Brain microvascular endothelial cell (primary cell): ENCODE results near the gene LPCAT1.
"Not testable (repeated sequence)": the region's sequence is repeated elsewhere in the genome, so short reads cannot be mapped to it uniquely, and the experiment has no call there.

ENCODE experiments used
- DNase-seq: peaks from one replicate; pipeline ENCODE4 v3.0.0-alpha.2; 2020
- H3K27ac ChIP-seq: fragments of 250-450 bp; sonication (Bioruptor Pico); 2 replicates; pipeline ENCODE4 v1.5.1; 2020; ENCODE audit warnings: mild to moderate bottlenecking, moderate library complexity
- H3K27me3 ChIP-seq: fragments of 250-450 bp; sonication (Bioruptor Pico); replicated peaks from 2 replicates; pipeline ENCODE4 v1.5.1; 2020; ENCODE audit warnings: mild to moderate bottlenecking
- H3K36me3 ChIP-seq: fragments of 250-450 bp; sonication (Bioruptor Pico); replicated peaks from 2 replicates; pipeline ENCODE4 v1.5.1; 2020; ENCODE audit warnings: mild to moderate bottlenecking
- H3K4me3 ChIP-seq: 2 replicates; pipeline ENCODE4 v1.5.1; 2011; ENCODE audit warnings: low read depth, mild to moderate bottlenecking, control low read depth, low read length, moderate library complexity
- CTCF ChIP-seq: IDR thresholded peaks from 2 replicates; pipeline ENCODE4 v1.5.1; 2011; ENCODE audit warnings: low read depth, mild to moderate bottlenecking, moderate library complexity, low read length, control low read depth, inconsistent platforms; ENCODE audit errors: missing control alignments
- in situ Hi-C: cut with HindIII; loops from 2 replicates; pipeline ENCODE4 v1.10.0; 2017; ENCODE audit warnings: low sequenced_read_pairs, low pct_ligation_motif_present

The LPCAT1 gene

GRCh38 chr5:1507014-1507375, 16.8 kb downstream of the LPCAT1 start:
- Histone ChIP-seq H3K27me3 (no peaks in the 10 kb centered on the region), H3K27ac (no peak overlapping the region)
- no peak for TF ChIP-seq CTCF

GRCh38 chr5:1506242-1507013, 17.3 kb downstream of the LPCAT1 start:
- H3K4me3 ChIP-seq, result no peak overlapping the region
- no peak for DNase-seq
- TF ChIP-seq CTCF, result no peak
- in situ Hi-C loops, result no loop called here
- H3K27ac ChIP-seq, result no peak overlapping the region
- no peaks in the 10 kb centered on the region for H3K27me3 ChIP-seq
- peaks cover 7% of the 10 kb centered on the region for H3K36me3 ChIP-seq

More at GRCh38 chr5:1507014-1507375, 16.8 kb downstream of the LPCAT1 start:
- Histone ChIP-seq H3K4me3 (no peak overlapping the region), H3K36me3 (peaks cover 6% of the 10 kb centered on the region)
- in situ Hi-C loops, result no loop called here
- DNase-seq, result no peak

- Histone ChIP-seq H3K27me3 (no peaks in the 10 kb centered on the region), H3K36me3 (peaks cover 5% of the 10 kb centered on the region), H3K4me3 (no peak overlapping the region), H3K27ac (no peak overlapping the region)
- in situ Hi-C loops, result no loop called here
- no peak for TF ChIP-seq CTCF
- no peak for DNase-seq
Observed at GRCh38 chr5:1505506-1506241, 18.1 kb downstream of the LPCAT1 start.

GRCh38 chr5:1505089-1505488, 18.7 kb downstream of the LPCAT1 start:
- H3K27me3 ChIP-seq, H3K27ac ChIP-seq, in situ Hi-C loops, H3K4me3 ChIP-seq, DNase-seq, H3K36me3 ChIP-seq: not testable (repeated sequence)

- no peak for DNase-seq
- TF ChIP-seq CTCF, result no peak
- Histone ChIP-seq H3K27ac (no peak overlapping the region), H3K27me3 (no peaks in the 10 kb centered on the region), H3K4me3 (no peak overlapping the region), H3K36me3 (peaks cover 5% of the 10 kb centered on the region)
- in situ Hi-C loops, result no loop called here
Observed at GRCh38 chr5:1504617-1505016, 19.1 kb downstream of the LPCAT1 start.

GRCh38 chr5:1504069-1504595, 19.6 kb downstream of the LPCAT1 start:
- no peak overlapping the region for H3K4me3 ChIP-seq
- in situ Hi-C loops, result no loop called here
- no peak overlapping the region for H3K27ac ChIP-seq
- no peak for DNase-seq
- TF ChIP-seq CTCF, result peak; percentile 6
- H3K36me3 ChIP-seq, result peaks cover 5% of the 10 kb centered on the region
- no peaks in the 10 kb centered on the region for H3K27me3 ChIP-seq
